Measurements from ENCODE around the gene SPEF1. TPM values are rescaled to one million over a fixed set of nuclear protein-coding genes. Genes with fewer than 3 reads are reported as not detected.

SPEF1 gene
- total RNA-seq, 1 experiment from 2014 or later = 0.20 TPM

DNA sequence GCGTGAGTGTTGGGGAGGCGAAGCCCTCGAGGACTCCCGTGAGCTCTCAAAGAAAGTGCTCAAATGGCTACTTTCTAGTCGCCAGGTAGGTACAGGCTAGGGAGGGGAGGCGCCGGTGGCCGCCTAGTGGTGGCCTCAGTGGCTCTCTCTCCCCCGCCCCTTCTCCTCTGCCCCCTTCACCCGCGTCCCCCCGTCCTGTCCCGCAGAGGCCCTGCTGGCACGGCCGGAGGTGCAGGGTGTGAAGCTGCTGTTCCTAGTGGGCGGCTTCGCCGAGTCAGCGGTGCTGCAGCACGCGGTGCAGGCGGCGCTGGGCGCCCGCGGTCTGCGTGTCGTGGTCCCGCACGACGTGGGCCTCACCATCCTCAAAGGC is 30.0 kb downstream of the SPEF1 start:
- no peak for DNase-seq (ENCODE audit: extremely low read depth, low read depth)

DNA sequence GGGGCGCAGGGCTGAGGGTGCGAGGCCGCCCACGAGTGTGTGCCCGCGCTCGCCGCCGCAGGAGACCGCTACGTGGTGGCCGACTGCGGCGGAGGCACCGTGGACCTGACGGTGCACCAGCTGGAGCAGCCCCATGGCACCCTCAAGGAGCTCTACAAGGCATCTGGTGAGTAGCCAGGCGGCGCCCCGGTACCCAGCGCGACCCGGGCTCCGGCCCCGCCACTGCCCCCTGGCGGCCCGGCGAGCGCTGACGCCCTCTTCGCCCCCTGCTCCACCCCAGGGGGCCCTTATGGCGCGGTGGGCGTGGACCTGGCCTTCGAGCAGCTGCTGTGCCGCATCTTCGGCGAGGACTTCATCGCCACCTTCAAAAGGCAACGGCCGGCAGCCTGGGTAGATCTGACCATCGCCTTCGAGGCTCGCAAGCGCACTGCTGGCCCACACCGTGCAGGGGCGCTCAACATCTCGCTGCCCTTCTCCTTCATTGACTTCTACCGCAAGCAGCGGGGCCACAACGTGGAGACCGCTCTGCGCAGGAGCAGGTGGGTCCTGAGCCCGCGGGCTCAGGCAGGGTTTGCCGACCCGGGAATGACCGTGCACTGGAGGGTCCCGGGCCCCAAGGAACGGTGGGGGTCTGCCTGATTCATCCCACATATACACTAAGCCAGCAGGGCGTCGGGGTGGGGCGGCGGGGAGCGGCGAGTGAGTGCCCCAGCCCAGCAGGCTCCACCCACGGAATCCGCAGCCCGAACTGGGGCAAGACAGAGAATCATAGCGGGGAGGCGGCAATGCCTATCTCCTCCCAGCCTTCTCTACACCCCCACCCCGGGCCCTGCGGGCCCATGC is 31.3 kb downstream of the SPEF1 start:
- DNase-seq (ENCODE audit: extremely low read depth, low read depth) = peak; percentile 37

DNA sequence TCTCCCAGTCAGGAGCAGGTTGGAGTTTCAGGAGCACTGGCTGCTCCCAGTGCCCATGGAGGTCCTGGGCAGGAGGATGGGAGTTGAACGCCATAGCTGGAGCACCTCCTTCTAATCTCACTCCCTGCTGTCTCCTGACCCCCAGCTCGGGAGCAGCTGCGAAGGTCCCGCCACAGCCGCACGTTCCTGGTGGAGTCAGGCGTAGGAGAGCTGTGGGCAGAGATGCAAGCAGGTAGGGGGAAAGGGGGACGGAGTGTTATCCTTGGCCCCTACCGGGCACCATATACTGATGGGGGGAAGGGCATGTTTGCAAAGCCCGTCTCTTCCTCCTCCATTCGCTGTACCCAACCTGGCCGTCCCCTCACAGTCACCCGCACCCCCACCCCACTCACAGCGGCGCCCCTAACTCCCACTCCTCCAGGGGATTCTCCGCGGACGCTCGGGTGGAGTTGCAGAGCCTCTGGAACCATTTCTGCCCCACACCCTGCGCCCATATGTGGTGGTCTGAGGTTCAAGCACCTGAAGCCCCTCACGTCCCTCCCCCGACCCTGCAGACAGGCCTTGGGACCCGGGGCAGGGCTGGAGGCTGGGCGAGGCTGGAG is 32.1 kb downstream of the SPEF1 start:
- no peak for DNase-seq (ENCODE audit: extremely low read depth, low read depth)

DNA sequence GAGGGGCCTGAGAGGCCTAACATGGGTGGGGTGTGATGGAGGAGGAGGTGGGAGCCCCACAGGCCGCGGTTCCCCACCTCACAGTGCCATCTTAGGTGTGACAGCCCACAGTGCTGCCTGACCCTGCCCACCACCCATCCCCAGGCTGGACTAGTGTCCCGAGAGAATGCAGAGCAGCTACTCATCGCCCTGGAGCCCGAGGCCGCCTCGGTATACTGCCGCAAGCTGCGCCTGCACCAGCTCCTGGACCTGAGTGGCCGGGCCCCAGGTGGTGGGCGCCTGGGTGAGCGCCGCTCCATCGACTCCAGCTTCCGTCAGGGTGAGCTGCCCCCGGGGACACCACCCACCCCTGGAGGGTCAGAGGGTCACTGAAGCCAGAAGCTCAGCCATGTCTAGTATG is 33.2 kb downstream of the SPEF1 start:
- no peak for DNase-seq (ENCODE audit: extremely low read depth, low read depth)

DNA sequence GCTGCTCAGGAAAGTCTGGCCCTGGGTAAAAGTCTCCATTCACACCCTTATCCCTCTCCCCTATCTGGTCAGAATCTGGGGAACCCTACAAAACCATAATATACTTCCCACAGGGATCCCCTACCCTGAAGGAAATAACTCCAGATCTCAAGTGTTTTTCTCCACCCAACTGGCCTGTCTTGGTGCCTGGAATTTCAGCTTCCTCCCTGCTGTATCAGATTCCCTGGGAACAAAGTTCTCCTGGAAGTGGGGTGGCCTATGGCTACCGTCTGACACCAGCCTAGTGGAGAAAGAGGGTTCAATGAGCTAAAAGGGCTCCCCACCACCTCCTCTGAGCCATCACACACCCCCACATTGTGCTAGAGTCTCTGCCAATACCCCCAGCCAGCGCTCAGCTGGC is 33.8 kb downstream of the SPEF1 start:
- no peak for DNase-seq (ENCODE audit: extremely low read depth, low read depth)

DNA sequence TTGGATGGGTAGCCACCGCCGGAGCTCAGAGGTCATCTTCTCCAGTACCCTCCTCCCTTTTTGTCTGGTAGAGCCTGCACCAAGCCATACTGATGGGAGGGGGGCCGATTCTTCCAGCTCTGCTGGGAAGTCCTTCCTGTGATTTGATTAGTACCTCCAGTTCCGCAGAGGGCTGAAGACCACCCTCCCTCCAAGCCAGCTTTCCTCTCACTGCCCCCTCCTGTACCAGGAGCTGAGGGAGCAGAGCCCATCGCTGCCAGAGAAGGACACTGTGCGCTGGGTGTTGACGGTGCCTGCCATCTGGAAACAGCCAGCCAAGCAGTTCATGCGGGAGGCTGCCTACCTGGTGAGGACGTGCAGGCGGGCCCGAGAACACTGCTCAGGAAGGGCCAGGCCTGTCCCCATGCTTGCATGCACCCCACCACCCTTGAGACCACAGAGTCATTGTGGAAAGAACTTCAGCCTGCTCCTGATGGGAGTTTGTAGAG is 35.5 kb downstream of the SPEF1 start:
- DNase-seq (ENCODE audit: extremely low read depth, low read depth) = no peak

DNA sequence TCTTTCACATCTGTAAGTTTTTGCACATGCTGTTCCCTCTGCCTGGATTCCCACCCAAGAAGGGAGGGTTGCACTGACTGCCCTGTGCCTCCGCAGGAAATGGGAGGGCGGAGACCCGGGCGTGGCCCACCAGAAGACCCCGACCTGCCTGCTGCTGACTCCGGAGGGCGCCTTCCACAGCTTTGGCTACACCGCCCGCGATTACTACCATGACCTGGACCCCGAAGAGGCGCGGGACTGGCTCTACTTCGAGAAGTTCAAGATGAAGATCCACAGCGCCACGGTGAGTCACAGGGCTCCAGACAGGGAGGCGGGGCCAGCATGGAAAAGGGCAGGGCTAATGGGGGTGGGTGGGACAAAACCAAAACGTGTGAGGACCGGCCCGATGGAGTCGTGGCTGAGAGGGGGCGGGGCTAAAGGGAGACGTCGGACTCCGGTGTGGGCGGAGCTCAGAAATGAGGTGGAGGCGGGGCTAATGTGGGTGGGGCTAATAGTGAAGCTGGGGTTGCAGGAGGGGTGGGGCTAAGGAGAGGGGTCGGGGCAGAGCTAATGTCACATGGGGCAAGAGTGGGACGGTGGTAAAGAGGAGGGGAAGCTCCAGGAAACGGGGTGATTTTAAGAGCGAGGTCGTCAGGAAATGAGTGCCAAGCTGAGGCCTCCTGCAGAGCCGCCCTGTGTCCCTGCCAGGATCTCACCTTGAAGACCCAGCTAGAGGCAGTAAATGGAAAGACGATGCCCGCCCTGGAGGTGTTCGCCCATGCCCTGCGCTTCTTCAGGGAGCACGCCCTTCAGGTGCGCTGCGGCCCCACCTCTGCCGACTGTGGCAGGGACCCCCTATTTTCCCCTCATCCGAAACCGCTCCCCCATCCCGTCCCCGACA is 36.2 kb downstream of the SPEF1 start:
- peak; percentile 69 for DNase-seq (ENCODE audit: extremely low read depth, low read depth)

DNA sequence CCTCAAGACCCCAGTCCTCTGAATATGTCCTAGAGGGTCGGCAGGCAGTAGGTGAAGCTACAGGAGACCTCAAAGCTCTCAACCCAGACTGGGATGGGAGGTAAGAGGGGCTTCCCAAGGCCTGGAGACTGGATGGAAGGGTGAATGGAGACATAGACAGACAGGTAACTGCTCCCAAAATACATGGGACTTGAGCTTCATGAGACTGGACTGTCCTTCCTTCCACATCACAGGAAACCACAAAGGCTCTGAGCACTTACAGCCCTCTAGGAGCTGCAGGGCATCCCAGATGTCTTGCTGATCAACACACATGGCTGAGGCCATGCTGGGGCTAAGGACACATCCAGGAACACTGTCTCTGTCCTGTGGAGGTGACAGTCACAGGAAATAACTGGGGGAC is 37.2 kb downstream of the SPEF1 start:
- DNase-seq (ENCODE audit: extremely low read depth, low read depth) = no peak

DNA sequence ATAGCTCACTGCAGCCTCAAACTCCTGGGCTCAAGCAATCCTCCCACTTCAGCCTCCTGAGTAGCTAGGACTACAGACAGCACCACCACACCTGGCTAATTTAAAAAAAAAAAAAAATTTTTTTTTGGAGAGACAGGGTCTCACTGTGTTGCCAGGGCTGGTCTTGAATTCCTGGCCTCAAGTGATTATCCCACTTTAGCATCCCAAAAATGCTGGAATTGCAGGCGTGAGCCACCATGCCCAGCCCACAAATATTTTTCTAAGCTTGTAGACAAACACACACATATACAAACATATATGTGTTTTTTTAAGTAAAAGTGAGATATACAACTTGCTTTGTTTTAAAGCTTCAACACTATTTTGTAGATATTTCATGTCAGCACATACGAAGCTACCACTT is 38.0 kb downstream of the SPEF1 start:
- no peak for DNase-seq (ENCODE audit: extremely low read depth, low read depth)

DNA sequence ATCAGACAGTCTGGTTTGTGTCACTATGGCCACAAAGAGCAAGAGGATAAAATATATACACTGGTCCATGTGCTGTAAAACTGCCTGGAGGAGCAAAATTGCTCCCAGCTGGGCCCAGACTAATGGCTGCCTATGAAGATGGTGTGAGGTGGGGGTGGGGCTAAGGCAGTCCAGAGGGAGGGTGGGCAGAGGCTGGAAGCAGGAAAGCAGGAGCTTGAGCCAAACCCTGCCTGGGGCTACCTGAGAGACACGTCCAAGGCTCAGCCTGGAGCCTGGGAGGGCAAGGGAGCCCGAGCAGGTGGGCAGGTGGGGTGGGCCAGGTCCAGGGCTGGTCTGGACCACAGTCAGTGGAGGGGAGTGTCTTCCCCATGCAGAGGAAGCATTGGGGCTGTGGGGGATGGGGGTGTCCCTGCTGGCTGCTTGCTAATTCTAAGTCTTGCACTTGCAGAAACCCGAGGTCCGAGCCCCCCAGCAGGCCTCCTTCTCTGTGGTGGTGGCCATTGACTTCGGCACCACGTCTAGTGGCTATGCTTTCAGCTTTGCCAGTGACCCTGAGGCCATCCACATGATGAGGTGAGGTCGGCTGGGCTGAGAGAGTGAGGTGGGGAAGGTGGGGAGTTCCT is 39.3 kb downstream of the SPEF1 start:
- DNase-seq (ENCODE audit: extremely low read depth, low read depth) = no peak

DNA sequence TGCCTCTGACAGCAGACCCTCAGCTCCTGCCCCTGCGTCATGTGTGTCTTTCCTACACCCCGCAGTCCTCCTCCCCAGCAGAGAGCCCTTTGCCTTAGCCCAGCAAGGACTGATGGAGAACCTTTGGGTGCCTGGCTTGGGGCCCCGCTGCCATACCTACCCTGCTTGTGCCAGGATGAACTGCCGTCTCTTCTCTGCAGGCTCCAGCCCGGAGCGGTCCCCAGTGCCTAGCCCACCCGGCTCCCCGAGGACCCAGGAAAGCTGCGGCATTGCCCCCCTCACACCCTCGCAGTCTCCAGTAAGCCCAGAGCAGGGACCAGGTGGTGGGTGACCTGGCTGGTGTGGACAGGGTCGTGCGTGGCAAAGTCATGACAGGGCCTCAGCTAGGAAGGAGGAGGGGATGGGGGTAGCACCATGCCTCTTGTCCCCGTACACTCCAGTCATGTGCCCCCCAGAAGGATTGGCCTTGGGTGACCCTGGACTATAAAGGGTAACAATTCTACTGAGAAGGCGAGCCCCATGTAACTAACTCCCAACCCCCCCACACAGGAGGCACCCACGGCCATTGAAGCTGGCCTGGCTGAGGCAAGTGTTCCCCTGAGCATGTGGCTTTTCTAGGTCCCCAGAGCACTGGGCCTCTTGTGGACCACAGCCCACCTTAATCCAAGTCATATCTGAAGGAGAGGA is 40.5 kb downstream of the SPEF1 start:
- no peak for DNase-seq (ENCODE audit: extremely low read depth, low read depth)

DNA sequence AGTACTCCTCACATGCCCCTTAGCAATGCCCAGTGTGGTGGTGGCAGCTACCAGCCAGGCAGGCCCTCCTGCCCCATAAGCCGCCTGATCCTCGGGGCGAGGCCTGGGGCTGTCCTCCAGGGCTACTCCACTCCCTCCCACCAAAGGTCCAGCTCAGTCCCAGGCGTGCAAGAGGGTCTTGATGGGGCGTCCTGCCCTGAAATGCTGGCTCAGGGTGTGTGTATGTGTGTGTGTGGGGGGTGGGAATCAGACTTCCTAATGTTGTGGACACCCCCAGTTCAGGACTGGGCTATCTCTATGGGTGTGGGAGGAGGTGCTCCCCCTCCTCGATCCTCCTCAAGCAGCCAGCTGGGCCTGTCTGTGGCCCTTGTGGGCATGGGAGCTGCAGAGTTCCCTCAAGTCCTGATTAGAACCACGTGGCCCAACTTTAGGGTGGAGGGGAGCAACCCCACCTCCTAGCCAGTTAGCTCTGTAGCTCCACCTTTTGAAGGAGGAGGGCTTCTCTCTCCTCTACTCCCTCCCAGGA is 41.3 kb downstream of the SPEF1 start:
- no peak for DNase-seq (ENCODE audit: extremely low read depth, low read depth)

DNA sequence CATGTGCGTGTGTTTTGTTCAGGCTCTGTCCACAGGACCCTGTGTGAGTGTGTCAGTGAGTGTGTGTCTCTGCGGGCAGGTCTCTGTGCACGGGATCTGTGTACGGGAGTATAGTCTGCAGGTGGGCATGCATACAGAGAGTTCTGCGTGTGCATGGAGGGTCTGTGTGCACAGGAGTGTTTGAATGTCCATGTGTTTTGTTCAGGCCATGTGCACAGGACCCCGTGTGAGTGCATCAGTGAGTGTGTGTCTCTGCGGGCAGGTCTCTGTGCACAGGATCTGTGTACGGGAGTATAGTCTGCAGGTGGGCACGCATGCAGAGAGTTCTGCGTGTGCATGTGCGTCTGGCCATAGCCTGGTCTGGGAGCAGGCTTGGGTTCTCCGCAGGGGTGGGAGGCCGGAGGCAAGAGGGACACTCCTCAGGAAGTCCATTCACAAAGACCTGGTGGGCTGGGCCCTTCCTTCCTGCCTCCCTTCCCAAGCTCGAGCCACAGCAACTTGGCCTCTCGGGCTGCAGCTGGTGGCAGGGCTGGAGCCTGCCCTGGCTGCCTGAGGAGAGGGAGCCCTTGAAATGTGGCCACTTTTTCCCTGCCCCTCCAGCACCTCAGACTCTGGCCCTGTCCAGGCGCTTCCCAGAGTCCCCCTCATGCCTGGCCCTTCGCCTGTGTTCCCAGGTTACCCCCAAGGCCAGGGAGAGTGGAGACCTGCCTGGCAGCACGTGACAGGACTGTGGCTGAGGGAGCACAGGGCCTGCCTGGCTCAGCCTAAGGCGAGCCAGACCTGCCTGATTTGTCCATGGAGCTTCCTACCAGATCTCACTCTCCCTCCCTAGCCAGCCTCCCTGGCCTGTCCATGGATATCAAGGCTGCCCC is 42.0 kb downstream of the SPEF1 start:
- DNase-seq (ENCODE audit: extremely low read depth, low read depth) = no peak

DNA sequence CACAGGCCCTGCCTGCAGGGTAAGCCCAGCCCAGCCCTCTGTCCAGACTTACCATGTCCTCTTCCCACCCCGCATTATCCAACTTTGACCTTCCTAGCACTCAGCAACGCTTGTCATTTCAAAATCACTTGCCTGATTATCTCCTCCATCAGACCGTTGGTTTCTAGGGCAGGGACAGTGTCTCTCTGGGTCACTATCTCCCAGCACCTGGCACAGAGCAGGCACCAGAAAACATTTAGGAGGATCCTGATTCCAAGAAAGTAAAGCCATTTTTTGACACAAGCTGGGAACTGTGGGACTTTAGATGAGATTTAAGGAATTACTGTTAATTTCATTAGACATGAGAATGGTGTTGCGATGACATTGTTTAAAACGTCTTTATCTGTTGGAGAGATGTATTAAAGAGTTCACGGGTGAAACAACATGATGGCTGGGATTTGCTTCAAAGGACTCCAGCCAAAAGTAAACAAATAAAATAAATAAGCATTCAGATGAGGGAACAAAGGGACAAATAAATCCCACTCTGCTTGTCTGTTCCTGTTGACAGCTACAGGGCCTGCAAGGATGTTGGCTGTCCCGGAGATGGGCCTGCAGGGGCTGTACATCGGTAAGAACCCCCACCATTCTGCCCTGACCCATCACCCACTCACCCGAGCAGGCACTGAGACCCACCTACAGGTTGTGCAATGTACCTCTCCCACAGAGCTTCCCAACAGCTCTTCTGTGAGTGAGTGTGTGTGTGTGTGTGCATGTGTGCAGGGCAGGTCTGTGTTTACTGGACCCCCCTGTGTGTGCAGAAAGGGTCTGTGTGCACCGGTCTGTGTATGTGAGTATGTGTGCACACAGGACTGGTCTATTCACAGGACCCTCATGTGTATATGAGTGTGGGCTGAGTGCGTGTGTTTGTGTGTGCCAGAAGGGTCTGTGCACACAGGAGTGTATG is 42.9 kb downstream of the SPEF1 start:
- no peak for DNase-seq (ENCODE audit: extremely low read depth, low read depth)

DNA sequence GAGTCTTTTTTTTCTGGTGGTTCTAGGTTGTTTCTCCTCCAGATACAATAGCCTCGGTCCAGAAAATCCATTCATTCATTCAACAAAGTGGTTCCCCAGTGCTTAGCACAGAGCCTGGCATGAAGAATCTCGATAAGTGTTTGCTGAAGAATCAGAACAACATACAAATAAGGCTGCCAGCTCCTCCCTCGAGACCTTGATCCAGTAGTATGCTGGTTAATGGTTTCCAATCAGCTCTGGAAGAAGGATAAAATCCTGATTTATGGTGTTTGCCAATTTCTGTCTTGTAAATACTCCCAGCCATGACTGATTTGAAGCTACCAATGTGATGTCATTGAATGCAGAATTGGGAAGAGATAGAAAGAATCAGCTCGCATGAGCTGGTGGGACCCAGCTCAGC is 45.5 kb downstream of the SPEF1 start:
- no peak for DNase-seq (ENCODE audit: extremely low read depth, low read depth)

DNA sequence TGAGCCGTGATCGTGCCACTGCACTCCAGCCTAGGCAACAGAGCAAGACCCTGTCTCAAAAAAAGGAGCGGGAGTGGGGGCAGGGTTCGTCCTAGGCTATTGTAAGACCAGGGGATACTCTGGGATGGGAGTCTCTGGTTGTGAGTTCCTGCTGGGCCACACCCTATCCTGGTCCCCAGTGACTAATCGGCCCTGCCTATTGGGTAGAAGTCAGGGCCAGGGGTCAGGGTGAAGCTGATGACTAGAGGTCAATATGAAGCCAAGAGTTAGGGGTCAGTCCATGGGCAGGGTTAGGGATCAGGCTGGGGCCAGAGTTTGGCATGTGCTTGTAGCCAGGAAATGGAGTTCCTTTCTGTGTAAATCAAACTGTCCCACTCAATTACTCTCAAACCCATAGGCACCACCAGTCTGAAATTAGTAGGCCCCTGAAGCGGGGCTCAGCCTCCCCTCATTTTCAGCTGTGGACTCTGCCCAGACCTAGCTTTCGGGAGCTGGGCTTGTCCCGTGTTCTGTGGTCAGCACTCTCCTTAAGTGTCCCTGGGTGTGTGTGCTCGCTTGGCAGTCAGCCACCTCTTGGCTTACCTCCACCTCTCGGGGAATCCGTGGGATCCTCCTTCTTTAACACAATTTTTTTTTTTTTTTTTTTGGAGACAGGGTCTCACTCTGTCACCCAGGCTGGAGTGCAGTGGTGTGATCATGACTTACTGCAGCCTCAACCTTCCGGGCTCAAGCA is 47.0 kb downstream of the SPEF1 start:
- DNase-seq (ENCODE audit: extremely low read depth, low read depth) = no peak

Measured in NCI-H460 (cell line).